GM18508 (cell line): ENCODE data around the gene CENPP.
"Not testable (repeated sequence)": the region's sequence is repeated elsewhere in the genome, so short reads cannot be mapped to it uniquely, and the experiment has no call there.

ENCODE experiments used
- ATAC-seq: cut with Tn5 transposase; IDR thresholded peaks from one replicate; pipeline ENCODE4 v1.9.1; 2021; ENCODE audit warnings: moderate number of reproducible peaks; ENCODE audit not compliant: insufficient read depth, unreplicated experiment

The CENPP gene

GRCh38 chr9:92608909-92609445 lies 283.2 kb downstream of the CENPP start:
- no peak for ATAC-seq

GRCh38 chr9:92610470-92611420 lies 285.0 kb downstream of the CENPP start:
- ATAC-seq: no peak

DNA sequence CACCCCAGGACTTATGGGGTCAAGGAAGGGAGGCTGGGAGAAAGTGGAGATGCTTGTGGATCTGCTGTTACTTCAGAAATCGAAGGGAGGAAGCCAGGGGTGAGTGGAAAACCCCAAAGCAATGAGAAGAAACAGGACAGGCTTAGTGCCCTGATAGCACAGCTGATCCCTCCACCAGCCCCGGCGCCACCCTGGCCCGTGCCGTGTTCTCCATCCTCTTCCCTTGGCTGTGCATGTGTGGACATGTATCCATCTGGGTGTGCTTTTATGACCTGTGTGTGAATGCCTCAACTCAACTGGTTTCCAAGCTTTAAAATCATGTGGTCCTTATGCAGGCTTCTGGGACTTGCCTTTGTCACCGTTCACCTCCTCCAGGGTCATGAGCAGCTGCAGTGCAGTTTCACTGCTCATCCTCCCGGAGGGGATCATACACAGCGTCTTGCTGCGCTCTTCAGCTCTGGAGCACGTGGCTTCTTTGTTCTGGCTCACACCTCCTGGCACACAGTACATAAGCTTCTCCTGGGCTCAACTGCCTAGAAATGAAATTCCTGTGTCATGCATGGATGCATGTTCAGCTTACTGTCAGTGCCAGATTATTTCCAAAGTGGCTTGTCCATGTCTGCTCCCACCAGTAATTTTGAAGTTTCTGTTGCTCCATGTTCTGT lies 286.0 kb downstream of the CENPP start:
- ATAC-seq: no peak

- ATAC-seq: no peak
Measured at GRCh38 chr9:92612292-92612691, 286.5 kb downstream of the CENPP start.

DNA sequence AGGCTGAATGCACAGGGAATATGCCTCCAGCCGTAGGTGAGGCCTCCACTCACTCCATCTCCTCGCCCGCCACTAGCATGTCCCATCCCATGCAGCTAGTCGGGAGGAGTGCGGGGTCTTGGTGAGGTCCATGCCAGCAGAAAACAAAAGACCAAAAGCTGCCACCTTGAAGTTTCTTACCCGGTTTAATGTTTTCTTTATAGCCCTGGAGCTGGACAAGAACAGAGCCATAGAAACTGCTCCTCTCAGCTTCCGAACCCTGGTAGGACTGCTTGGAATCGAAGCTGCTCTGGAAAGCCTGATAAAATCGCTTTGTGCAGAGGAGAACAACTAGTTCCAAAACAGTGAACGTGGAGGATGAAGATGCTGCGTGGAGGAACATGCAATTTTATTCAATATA lies 287.1 kb downstream of the CENPP start:
- no peak for ATAC-seq

DNA sequence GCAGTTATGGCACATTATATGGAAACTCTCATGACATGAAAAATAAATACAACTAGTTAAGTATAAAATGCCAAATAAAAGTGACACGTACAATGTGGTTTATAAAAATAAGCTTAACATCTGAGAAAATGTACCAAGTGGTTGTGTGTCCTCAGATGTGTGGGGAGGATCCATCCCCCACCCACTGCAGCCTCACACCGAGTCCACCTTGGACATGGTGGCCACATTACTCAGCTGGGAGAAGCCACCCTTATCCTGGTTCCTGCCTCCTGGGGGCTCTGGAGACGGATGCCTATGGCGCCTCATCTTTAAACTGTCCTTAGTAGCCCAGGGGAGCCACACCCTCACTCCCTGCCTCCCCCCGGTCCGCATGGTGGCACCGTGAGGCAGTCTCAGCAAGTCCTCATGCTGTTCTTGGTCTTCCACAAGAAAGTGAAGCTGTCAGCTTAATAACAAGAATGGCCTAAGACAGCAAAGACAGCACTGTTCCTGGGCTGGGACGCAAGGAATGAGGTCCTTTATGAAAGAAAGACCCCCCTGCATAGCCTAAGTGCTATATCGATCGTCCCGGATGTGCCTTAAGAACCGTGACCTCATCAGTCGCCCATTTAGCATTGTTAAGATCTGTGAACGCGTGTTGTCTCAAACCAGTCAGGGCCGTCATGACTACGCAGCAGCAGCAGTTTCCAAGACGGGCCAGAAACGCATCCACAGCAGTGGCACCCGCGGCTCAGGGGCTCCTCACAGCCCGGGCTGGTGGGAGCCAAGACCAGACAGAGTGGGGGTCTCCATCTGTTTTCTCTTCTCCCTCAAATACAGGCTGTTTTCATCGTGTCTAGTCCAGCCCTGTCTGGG lies 287.7 kb downstream of the CENPP start:
- ATAC-seq: no peak

- ATAC-seq: no peak
Measured at GRCh38 chr9:92614123-92614510, 288.4 kb downstream of the CENPP start.

- ATAC-seq: no peak
Measured at GRCh38 chr9:92614763-92615461, 289.2 kb downstream of the CENPP start.

DNA sequence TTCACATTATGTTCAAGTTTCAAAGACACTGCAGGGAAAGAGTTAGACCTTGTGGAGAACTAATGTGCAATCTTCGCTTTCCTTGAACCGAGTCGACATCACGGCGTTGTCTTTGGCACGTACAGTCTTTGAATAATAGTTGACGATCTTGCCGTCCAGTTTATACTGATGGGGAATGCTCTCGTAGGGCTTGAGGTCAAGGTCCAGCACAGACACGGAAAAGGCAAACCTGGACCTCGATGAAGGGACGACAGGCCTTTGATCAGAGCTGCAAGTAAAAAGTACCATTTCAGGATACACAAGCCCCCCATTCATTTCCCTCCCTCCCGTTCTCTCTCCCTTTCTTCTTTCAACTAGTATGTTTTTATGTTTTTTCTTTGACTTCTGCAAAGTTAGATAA lies 290.0 kb downstream of the CENPP start:
- ATAC-seq: no peak

DNA sequence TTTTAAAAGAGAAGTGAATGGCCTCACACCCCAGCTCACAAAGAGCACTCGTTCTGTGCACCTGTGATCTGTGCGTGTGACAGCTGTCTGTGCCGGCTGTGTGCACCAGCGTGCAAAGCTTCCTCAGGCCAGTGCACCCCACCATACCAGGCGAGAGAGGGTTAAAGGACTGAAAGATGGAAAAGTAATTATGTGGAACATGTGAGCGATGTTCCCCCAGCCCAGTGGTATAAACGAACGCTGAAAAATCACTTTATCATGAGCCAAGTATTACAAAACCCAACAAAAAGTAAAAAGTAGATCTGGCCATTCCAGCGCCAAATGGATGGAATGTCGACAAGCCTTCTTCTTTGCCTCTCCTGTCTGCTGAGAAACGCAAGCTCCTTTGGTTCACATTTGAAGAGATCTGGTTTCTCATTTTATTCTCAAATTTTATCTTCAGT lies 290.5 kb downstream of the CENPP start:
- ATAC-seq: no peak

DNA sequence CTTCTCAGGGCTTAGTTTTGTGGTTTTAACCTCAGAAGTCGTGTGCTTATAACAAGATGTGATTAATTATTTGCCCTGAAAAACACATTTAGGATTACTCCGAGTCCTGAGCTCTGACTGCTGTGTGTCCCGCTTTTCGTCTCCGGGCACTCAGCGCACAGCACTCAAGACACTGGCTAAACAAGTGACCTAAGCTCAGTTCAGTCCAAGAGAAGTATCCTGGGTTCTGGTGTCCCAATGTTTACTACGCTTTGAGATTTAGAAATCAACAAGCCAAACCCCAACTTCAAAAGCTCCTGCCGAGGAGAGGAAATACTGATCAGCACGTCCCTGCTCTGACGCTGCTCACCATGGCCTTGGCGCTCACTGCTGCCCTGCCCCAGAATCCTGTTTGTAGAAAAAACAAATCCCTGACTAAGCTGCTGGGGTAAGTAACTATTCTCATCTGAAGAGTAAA lies 290.9 kb downstream of the CENPP start:
- no peak for ATAC-seq

DNA sequence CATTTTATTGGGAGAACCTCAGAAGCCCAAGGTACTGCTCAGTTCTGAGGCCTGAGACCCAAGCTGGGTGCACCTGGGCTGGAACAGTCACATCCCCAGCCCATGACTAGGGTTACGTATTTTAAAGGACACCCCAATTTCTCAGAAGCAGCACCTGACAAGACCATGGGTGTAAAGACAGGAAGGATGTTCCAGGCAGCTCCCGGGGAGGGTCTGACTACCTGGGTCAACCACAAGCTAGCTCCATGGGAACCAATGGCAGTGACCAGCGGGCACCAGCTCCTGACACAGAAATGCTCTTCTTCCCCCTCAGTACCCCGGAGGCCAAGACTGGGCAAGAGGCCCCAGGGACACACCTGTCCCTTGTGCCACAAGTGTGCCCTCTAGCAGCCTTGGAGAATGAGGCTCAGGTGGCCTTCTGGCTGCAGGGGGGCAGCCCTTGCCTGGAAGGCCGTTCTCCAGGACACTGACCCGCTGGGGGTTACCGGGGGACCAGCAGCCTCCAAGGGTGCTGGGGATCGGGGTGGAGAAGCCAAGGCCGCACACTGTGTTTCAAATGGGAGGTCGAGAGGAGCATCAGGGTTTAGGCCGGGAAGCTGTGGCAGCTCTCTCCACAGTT lies 291.6 kb downstream of the CENPP start:
- ATAC-seq: no peak

DNA sequence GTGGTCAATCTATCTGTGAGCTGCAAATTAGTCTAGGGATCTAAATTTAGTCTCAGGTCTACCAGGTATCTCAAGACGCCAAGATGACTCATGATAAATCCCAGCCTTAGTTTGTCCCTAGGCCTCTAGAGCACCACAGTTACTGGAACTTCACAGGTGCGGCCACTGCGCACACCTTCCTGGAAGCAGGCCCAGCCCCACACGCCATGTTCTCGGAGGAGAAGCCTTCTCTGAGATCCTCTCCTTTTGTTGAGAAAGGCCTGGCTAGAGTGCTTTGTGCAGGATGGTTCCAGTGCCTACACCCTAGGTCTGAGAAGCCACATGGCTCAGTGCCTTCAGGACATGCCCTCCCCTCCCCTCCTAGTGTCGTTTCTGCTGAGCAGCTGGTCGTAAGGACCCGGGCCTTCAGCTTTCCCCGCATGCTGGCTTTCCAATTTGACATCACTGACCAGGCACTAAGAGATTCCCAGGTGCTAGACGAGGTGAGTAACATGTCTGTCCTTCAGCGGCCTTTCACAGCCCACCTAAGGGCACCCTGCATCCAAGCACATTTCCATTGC lies 292.3 kb downstream of the CENPP start:
- ATAC-seq: no peak

- no peak for ATAC-seq
Measured at GRCh38 chr9:92618633-92619225, 293.0 kb downstream of the CENPP start.

- ATAC-seq: no peak
Measured at GRCh38 chr9:92619601-92620300, 294.0 kb downstream of the CENPP start.

DNA sequence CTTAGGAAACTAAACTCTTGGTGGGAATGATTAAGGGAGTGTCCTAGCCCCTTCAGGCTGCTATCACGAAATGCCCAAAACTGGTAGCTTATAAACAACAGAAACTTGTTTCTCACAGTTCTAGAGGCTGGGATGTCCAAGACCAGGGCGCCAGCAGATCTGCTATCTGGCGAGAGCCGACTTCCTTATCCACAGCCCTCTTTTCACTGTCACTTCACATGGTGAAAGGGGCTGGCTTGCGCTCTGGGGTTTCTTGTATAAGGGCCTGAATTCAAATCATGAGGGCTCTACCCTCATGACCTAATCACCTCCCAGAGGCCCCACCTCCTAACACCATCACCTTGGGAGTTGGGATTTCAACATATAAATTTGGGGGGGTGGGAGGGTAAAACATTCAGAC lies 295.1 kb downstream of the CENPP start:
- no peak for ATAC-seq

DNA sequence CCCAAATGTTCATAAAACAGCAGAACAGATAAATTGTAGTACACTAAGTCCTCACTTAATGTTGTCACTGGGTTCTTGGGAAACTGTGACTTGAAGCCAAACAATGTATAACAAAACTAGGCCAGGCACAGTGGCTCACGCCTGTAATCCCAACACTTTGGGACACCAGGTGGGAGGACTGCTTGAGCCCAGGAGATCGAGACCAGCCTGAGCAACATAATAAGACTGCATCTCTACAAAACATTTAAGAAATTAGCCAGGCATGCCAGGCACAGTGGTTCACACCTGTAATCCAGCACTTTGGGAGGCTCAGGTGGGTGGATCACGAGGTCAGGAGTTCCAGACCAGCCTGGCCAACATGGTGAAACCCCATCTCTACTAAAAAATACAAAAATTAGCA lies 298.2 kb downstream of the CENPP start:
- ATAC-seq: not testable (repeated sequence)

GRCh38 chr9:92626484-92626883 lies 300.7 kb downstream of the CENPP start:
- no peak for ATAC-seq
